Natural killer cell (primary cell): ENCODE results near the gene FXYD3. TPM values are rescaled to one million over a fixed set of nuclear protein-coding genes. Genes with fewer than 3 reads are reported as not detected.
A peak's percentile ranks its signal among the peaks of the same experiment; 100 is the strongest.

Experiments
- ATAC-seq, 3 donors: fragments of 150-1000 bp in 2 of 3; fragments of 200-7000 bp in 1 of 3; cut with Tn5 transposase; 1 replicate in 1 of 3; 2 replicates in 2 of 3; pipeline ENCODE4 v1.10.0; 2021; ENCODE audit warnings: mild to moderate bottlenecking in 2 of 3, moderate library complexity in 2 of 3
- DNase-seq, 2 donors: peaks; one replicate each; pipeline versions ENCODE4 v3.0.0 to v3.0.0-alpha.2; 2013 to 2021; ENCODE audit warnings: mixed read lengths in 1 of 2
- H3K27ac ChIP-seq: one replicate; pipeline ENCODE4 v1.5.1; 2013; ENCODE audit warnings: mild to moderate bottlenecking, low read length
- H3K27me3 ChIP-seq: one replicate; pipeline ENCODE4 v1.6.1; 2013; ENCODE audit warnings: low read length; ENCODE audit not compliant: control insufficient read depth, insufficient read depth
- H3K36me3 ChIP-seq: one replicate; pipeline ENCODE4 v1.6.1; 2013; ENCODE audit warnings: low read length; ENCODE audit not compliant: control insufficient read depth, insufficient read depth
- H3K4me1 ChIP-seq: one replicate; pipeline ENCODE4 v1.6.1; 2013; ENCODE audit warnings: low read length; ENCODE audit not compliant: control insufficient read depth, insufficient read depth
- H3K4me3 ChIP-seq: one replicate; pipeline ENCODE4 v1.5.1; 2013; ENCODE audit warnings: low read length
- H3K9me3 ChIP-seq: one replicate; pipeline ENCODE4 v1.6.1; 2013; ENCODE audit warnings: low read length; ENCODE audit not compliant: control insufficient read depth, insufficient read depth
- H3K27ac Mint-ChIP-seq, 2 donors: one replicate each; pipeline ENCODE4 v1.8.0; 2022; ENCODE audit warnings: mild to moderate bottlenecking in 2 of 2, mixed read lengths in 2 of 2, moderate library complexity in 1 of 2
- H3K27me3 Mint-ChIP-seq, 2 donors: one replicate each; pipeline ENCODE4 v1.8.0; 2022; ENCODE audit warnings: low read depth in 2 of 2, mixed read lengths in 2 of 2
- H3K36me3 Mint-ChIP-seq: one replicate; pipeline ENCODE4 v1.8.0; 2022; ENCODE audit warnings: mixed read lengths
- H3K4me1 Mint-ChIP-seq, 2 donors: one replicate each; pipeline ENCODE4 v1.8.0; 2022; ENCODE audit warnings: mixed read lengths in 2 of 2
- H3K4me3 Mint-ChIP-seq: one replicate; pipeline ENCODE4 v1.8.0; 2022; ENCODE audit warnings: mild to moderate bottlenecking, moderate library complexity, mixed read lengths
- H3K9me3 Mint-ChIP-seq, 2 donors: one replicate each; pipeline ENCODE4 v1.8.0; 2022; ENCODE audit warnings: mixed read lengths in 2 of 2
- CTCF ChIP-seq: fragments of 200-600 bp; IDR thresholded peaks from one replicate; pipeline ENCODE4 v1.8.0; 2022; ENCODE audit warnings: antibody characterized with exemption
- WGBS: methylation state at CpG from one replicate; pipeline ENCODE4 v1.1.7; 2013; ENCODE audit warnings: missing lambda C conversion rate; ENCODE audit not compliant: insufficient coverage; 5-methylcytosine and 5-hydroxymethylcytosine counted together
- intact Hi-C: fragments of 100-400 bp; cut with micrococcal nuclease; formaldehyde crosslinking; loops from one replicate; pipeline ENCODE4 v1.14.2; 2022
- total RNA-seq, 4 donors: library from RNA; stranded (reverse); fragments of 120-200 nt in 1 of 4; gene quantifications; one replicate each; pipeline versions ENCODE4 v1.2.3 to v1.2.4, GENCODE V29; 2013 to 2022

The FXYD3 gene
- total RNA-seq, 3 donors from 2014 or later (not counting 1 experiment from before 2014, with no cell fraction given) = not detected

- 100% methylated on average over 3 of the region's 3 CpGs for WGBS
- Histone ChIP-seq H3K4me1 (peaks cover 39% of the 10 kb centered on the region), H3K27ac (no peak overlapping the region), H3K27me3 (no peaks in the 10 kb centered on the region), H3K36me3 (no peaks in the 10 kb centered on the region), H3K4me3 (no peak overlapping the region), H3K9me3 (no peaks in the 10 kb centered on the region)
- Mint-ChIP-seq H3K4me1 (peaks cover 17 to 18% of the 10 kb centered on the region in 2 donors), H3K36me3 (no peaks in the 10 kb centered on the region), H3K27ac (no peak overlapping the region), H3K4me3 (no peak overlapping the region), H3K27me3 (no peaks in the 10 kb centered on the region), H3K9me3 (no peaks in the 10 kb centered on the region)
- ATAC-seq (no peak), DNase-seq (no peak)
- intact Hi-C loops = no loop called here
- no peak for TF ChIP-seq CTCF
Observed at GRCh38 chr19:35084509-35084762, 31.2 kb upstream of the FXYD3 start.

GRCh38 chr19:35085947-35086346 is 29.7 kb upstream of the FXYD3 start:
- Histone ChIP-seq H3K27ac (peak overlapping the region; percentile 65), H3K4me3 (no peak overlapping the region), H3K9me3 (no peaks in the 10 kb centered on the region), H3K27me3 (peaks cover 3% of the 10 kb centered on the region), H3K36me3 (no peaks in the 10 kb centered on the region), H3K4me1 (peaks cover 43% of the 10 kb centered on the region)
- intact Hi-C loops = no loop called here
- H3K27me3 Mint-ChIP-seq = peaks cover 0 to 3% of the 10 kb centered on the region in 2 donors
- H3K4me1 Mint-ChIP-seq = peaks cover 17 to 18% of the 10 kb centered on the region in 2 donors
- no peaks in the 10 kb centered on the region for H3K36me3 Mint-ChIP-seq
- H3K27ac Mint-ChIP-seq = peak overlapping the region; percentile 82 to 84
- DNase-seq (peak in 1 of 2 donors; percentile 30), ATAC-seq (peak; percentile 41 to 60 (median 56))
- TF ChIP-seq CTCF = no peak
- peak overlapping the region; percentile 77 for H3K4me3 Mint-ChIP-seq
- WGBS = 11% methylated on average over 5 of the region's 6 CpGs
- no peaks in the 10 kb centered on the region for H3K9me3 Mint-ChIP-seq

- H3K27me3 Mint-ChIP-seq = peaks cover 0 to 3% of the 10 kb centered on the region in 2 donors
- no peaks in the 10 kb centered on the region for H3K9me3 Mint-ChIP-seq
- Histone ChIP-seq H3K36me3 (no peaks in the 10 kb centered on the region), H3K27me3 (peaks cover 6% of the 10 kb centered on the region), H3K4me1 (peaks cover 43% of the 10 kb centered on the region), H3K9me3 (no peaks in the 10 kb centered on the region), H3K27ac (peak overlapping the region; percentile 65), H3K4me3 (no peak overlapping the region)
- no peaks in the 10 kb centered on the region for H3K36me3 Mint-ChIP-seq
- H3K4me1 Mint-ChIP-seq = peaks cover 17 to 18% of the 10 kb centered on the region in 2 donors
- intact Hi-C loops = no loop called here
- peak overlapping the region; percentile 82 to 84 for H3K27ac Mint-ChIP-seq
- TF ChIP-seq CTCF = no peak
- peak overlapping the region; percentile 77 for H3K4me3 Mint-ChIP-seq
- ATAC-seq (no peak), DNase-seq (no peak)
- WGBS = 74% methylated on average over 8 of the region's 8 CpGs
Observed at GRCh38 chr19:35086455-35086854, 29.2 kb upstream of the FXYD3 start.

GRCh38 chr19:35087393-35087792 is 28.2 kb upstream of the FXYD3 start:
- Histone ChIP-seq H3K27me3 (peaks cover 6% of the 10 kb centered on the region), H3K27ac (no peak overlapping the region), H3K36me3 (no peaks in the 10 kb centered on the region), H3K4me1 (peaks cover 43% of the 10 kb centered on the region), H3K9me3 (no peaks in the 10 kb centered on the region), H3K4me3 (no peak overlapping the region)
- no peak overlapping the region for H3K4me3 Mint-ChIP-seq
- peaks cover 17 to 18% of the 10 kb centered on the region in 2 donors for H3K4me1 Mint-ChIP-seq
- H3K36me3 Mint-ChIP-seq = no peaks in the 10 kb centered on the region
- ATAC-seq (no peak), DNase-seq (no peak)
- H3K27me3 Mint-ChIP-seq = peaks cover 0 to 3% of the 10 kb centered on the region in 2 donors
- H3K9me3 Mint-ChIP-seq = no peaks in the 10 kb centered on the region
- H3K27ac Mint-ChIP-seq = no peak overlapping the region
- intact Hi-C loops = no loop called here
- no peak for TF ChIP-seq CTCF
